ENCODE results near the gene RABL6. TPM values are rescaled to one million over a fixed set of nuclear protein-coding genes. Genes with fewer than 3 reads are reported as not detected.
A peak's percentile ranks its signal among the peaks of the same experiment; 100 is the strongest.

Gene RABL6
- total RNA-seq, 3 donors from 2014 or later: 38.2 to 51.5 (median 41.3) TPM

GRCh38 chr9:136808075-136808805, 492 bp downstream of the RABL6 start:
- H3K4me1 ChIP-seq: peaks cover 7 to 26% of the 10 kb centered on the region in 2 donors
- intact Hi-C loops (cut with DNase I; ENCODE audit: low total_unique reads): loop anchor here (5.0 kb wide), 1 partner anchor 274 kb away; no protein-coding TSS in a partner anchor
- H3K4me3 ChIP-seq: peak overlapping the region; percentile 94 to 100 (median 99)
- H3K27ac ChIP-seq: peak overlapping the region; percentile 84 to 96
- TF ChIP-seq POLR2A (IDR thresholded peaks at IDR 0.05) (no peak), CTCF (IDR thresholded peaks at IDR 0.05) (peak in 1 of 3 donors; percentile 1)
- H3K9me3 ChIP-seq: no peaks in the 10 kb centered on the region
- H3K36me3 ChIP-seq: no peaks in the 10 kb centered on the region
- H3K27me3 ChIP-seq: no peaks in the 10 kb centered on the region
- DNase-seq (ENCODE audit: low spot score in 2 of 2): peak in 1 of 2 donors; percentile 51

GRCh38 chr9:136808806-136809158, 1.0 kb downstream of the RABL6 start:
- peak overlapping the region; percentile 84 to 96 for H3K27ac ChIP-seq
- no peaks in the 10 kb centered on the region for H3K27me3 ChIP-seq
- intact Hi-C loops (cut with DNase I; ENCODE audit: low total_unique reads): loop anchor here (5.0 kb wide), 1 partner anchor 274 kb away; no protein-coding TSS in a partner anchor
- no peaks in the 10 kb centered on the region for H3K36me3 ChIP-seq
- DNase-seq (ENCODE audit: low spot score in 2 of 2): no peak
- peaks cover 7 to 26% of the 10 kb centered on the region in 2 donors for H3K4me1 ChIP-seq
- H3K4me3 ChIP-seq: peak overlapping the region; percentile 94 to 100 (median 99)
- H3K9me3 ChIP-seq: no peaks in the 10 kb centered on the region
- TF ChIP-seq CTCF (IDR thresholded peaks at IDR 0.05): no peak
- no peak for TF ChIP-seq POLR2AphosphoS5 (IDR thresholded peaks at IDR 0.05)
- TF ChIP-seq POLR2A (IDR thresholded peaks at IDR 0.05): no peak

GRCh38 chr9:136814725-136815421, 7.1 kb downstream of the RABL6 start:
- no peak for DNase-seq (ENCODE audit: low spot score in 2 of 2)
- no peaks in the 10 kb centered on the region for H3K27me3 ChIP-seq
- H3K27ac ChIP-seq: no peak overlapping the region
- H3K36me3 ChIP-seq: no peaks in the 10 kb centered on the region
- intact Hi-C loops (cut with DNase I; ENCODE audit: low total_unique reads): no loop called here
- H3K4me1 ChIP-seq: peaks cover 0 to 3% of the 10 kb centered on the region in 2 donors
- no peaks in the 10 kb centered on the region for H3K9me3 ChIP-seq
- TF ChIP-seq POLR2A (IDR thresholded peaks at IDR 0.05) (no peak), POLR2AphosphoS5 (IDR thresholded peaks at IDR 0.05) (no peak), CTCF (IDR thresholded peaks at IDR 0.05) (no peak)
- H3K4me3 ChIP-seq: no peak overlapping the region

GRCh38 chr9:136815422-136815782, 7.7 kb downstream of the RABL6 start:
- Histone ChIP-seq H3K4me1 (no peaks in the 10 kb centered on the region), H3K27me3 (no peaks in the 10 kb centered on the region), H3K9me3 (no peaks in the 10 kb centered on the region), H3K27ac (no peak overlapping the region), H3K36me3 (no peaks in the 10 kb centered on the region), H3K4me3 (no peak overlapping the region)
- intact Hi-C loops (cut with DNase I; ENCODE audit: low total_unique reads): no loop called here
- TF ChIP-seq POLR2A (IDR thresholded peaks at IDR 0.05): no peak
- no peak for TF ChIP-seq POLR2AphosphoS5 (IDR thresholded peaks at IDR 0.05)
- TF ChIP-seq CTCF (IDR thresholded peaks at IDR 0.05): no peak
- DNase-seq (ENCODE audit: low spot score in 2 of 2): no peak

All from breast epithelium (tissue), 4 donors.